Astrocyte (in vitro differentiated cells and primary cell): ENCODE measurements around the gene USP17L11.
"Not testable (repeated sequence)": the region's sequence is repeated elsewhere in the genome, so short reads cannot be mapped to it uniquely, and the experiment has no call there.

ENCODE experiments used
- CTCF ChIP-seq: IDR thresholded peaks from 2 replicates; pipeline ENCODE4 v1.5.1; 2011; ENCODE audit warnings: low read depth, mild to moderate bottlenecking, inconsistent platforms, low read length, moderate library complexity; ENCODE audit not compliant: insufficient read depth
- EZH2 ChIP-seq: IDR thresholded peaks from 2 replicates; pipeline ENCODE4 v1.6.1; 2012; ENCODE audit warnings: mild to moderate bottlenecking, low read length, inconsistent platforms; ENCODE audit not compliant: insufficient read depth

- not testable (repeated sequence) for TF ChIP-seq CTCF, EZH2
Observed at GRCh38 chr4:9253078-9253477, 37.9 kb downstream of the USP17L11 start, which contains the start of gene USP17L19.
